ENCODE results near the gene CTDSPL.
"Not testable (repeated sequence)": the region's sequence is repeated elsewhere in the genome, so short reads cannot be mapped to it uniquely, and the experiment has no call there.

The CTDSPL gene, protein sequence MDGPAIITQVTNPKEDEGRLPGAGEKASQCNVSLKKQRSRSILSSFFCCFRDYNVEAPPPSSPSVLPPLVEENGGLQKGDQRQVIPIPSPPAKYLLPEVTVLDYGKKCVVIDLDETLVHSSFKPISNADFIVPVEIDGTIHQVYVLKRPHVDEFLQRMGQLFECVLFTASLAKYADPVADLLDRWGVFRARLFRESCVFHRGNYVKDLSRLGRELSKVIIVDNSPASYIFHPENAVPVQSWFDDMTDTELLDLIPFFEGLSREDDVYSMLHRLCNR

DNA sequence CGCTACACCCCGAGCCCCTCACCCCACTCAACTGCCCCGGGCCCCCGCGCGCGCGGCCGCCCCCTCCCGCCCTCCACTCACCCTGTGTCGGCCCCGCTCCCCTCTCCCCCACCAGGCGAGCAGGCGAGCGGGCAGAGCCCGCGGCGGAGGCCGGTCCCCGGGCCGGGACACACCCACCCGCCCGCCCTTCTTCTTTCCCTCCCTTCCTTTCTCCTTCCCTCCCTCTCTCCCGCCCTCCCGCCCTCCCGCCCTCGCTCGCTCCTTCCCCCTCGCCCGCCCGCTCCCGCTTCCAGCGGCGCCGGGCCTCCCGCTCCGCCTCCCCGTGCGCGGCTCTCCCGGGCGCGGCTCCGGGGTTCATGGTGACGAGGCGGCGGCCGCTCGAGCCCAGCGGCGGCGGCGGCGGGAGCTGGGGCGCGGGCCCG lies at the start of gene CTDSPL:
TSS of gene CTDSPL (plus strand) at position 261 of the 422 bp plus-strand sequence. CDS start 320 bp downstream, outside the sequence.
- in situ Hi-C loops (cut with MboI; ENCODE audit: low sequenced_read_pairs), result no loop called here

DNA sequence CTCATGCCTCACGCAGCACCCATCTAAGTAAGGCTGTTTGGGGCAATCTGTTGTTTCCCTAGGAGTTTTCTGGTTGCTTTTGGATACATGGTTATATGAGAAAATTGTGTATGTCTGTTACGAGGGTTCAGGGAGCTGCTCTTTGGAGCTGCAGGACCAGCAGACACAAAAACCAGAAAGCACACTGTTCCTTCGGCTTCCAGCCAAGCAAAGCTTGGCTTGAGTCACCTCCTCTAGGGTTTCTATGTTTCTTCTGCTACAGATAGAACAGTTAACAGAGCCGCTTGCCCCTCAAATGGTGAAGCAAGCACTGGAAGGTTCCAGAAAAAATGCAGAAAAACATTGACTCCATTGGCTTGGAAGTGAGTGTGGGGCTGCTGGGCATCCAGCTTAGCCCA lies 49.2 kb upstream of the CTDSPL start:
- in situ Hi-C loops (cut with MboI; ENCODE audit: low sequenced_read_pairs), result no loop called here

DNA sequence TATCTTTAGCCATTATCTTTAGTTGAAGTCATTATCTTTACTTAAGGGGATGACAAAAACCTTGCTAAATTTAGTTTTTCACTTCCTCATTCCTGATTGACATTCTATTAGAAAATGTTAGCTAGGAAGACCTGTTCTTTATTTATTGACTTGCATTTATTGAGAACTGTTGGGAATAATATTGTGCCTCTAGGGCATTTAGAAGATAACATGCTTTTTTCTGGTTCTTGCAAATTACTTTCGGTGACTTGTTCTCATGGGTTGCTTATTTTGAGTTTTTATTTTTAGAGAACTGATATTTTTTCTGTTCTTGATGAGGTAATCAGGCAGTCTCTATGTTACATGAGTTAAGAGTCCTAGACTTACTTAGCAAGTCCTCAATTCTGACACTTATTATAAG lies 48.3 kb upstream of the CTDSPL start:
- in situ Hi-C loops (cut with MboI; ENCODE audit: low sequenced_read_pairs), result no loop called here

DNA sequence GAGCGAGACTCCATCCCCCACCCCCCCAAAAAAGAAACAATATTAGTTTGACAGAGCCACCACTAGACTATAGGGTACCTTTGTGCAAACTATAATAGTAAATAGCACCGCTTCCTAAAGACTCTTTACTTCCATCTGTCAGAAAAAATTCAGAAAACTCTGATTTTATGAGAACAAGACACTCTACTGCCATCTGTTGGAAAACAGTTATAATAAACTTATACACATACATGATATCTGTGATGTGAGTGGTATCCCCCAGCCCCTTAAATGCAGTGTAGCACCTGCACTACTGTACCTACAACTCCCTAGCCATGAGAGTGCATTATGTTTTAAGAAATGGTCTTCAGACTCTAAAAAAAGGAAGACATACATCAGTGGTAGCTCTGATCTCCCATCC lies 47.1 kb upstream of the CTDSPL start:
- in situ Hi-C loops (cut with MboI; ENCODE audit: low sequenced_read_pairs), result no loop called here

DNA sequence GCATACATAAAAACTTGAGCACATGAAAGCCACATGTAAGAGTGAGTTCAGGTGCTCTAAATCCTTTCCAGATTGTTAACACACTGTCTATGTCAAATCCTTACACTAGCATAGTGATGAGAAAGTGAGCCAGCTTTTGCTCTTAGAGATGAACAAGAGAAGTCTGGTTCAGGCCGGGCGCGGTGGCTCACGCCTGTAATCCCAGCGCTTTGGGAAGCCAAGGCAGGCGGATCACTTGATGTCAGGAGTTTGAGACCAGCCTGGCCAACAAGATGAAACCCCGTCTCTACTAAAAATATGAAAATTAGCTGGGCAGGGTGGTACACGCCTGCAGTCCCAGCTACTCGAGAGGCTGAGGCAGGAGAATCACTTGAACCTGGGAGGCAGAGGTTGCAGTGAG lies 46.5 kb upstream of the CTDSPL start:
- in situ Hi-C loops (cut with MboI; ENCODE audit: low sequenced_read_pairs), result not testable (repeated sequence)

DNA sequence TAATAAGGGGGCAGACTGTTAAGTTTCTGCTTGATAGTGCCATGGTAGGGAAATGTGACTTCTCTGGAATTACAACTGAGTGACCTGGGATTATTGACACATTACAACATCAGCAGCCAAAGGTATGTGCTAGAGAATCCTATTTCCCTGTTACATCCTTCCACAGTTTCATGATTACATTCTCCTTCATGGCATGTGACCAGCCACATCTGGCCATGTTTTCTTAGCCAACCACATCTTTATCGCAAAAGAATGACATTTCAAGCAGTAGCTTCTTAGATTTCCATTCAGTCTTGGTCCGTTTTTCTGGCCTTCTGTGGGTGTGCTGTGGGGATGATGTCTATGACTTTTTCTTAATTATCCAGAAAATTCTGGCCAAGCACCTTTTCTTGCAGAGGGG lies 45.4 kb upstream of the CTDSPL start:
- in situ Hi-C loops (cut with MboI; ENCODE audit: low sequenced_read_pairs), result no loop called here

DNA sequence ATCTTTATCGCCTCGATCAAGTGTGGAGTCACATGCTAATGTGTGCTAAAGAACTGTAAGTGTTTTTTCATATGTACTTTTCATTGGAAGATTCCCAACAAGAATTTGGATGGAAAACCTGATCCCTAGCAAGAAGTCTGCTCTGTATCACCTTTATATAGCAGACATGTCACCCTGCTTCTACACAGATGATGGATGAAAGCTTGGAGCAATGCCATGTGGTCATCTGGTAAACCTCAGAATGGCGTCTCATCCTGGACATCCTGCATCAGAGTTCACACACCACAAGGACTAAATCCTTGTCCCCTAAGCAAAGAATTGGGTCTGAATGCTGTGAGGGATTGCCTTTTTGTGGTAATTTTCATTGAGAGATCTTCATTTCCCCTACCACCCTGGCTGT lies 42.1 kb upstream of the CTDSPL start:
- in situ Hi-C loops (cut with MboI; ENCODE audit: low sequenced_read_pairs), result no loop called here

DNA sequence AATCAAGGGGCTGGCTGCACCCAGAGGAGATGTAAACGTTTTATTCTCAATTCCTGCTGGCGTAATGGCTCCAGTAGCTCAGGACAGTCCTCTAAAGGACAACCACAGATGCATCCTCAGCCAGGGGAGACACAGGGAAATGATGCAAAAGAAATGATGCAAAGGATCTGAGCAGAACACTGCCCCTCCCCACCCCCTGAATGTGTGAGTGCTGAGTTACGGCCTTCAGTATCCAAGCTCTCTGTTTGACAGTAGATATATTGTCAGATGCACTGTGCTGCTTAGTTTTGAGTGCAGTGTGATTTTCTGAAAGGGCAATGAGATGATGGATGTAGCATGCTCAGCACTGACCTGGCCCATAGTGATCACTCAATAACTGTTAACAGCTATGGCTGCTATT lies 41.4 kb upstream of the CTDSPL start:
- in situ Hi-C loops (cut with MboI; ENCODE audit: low sequenced_read_pairs), result no loop called here

DNA sequence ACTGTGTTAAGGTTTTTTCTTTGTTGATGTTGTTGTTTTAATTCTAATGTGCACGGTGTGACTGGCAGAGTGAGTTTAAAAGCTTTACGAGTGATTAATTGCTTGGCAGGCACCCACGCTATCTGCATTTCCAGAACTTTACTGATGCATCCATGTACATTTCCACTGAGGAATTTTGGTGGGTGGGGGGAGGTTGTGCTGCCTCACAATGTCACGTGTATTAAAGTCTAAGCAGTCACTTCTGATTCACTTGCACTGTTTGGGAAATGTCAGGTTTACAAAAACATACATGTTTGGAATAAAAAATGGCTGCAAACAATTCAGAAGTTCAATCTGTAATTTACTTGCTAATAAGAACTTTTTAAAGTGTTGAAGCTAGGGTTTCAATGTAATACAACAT lies 38.5 kb upstream of the CTDSPL start:
- in situ Hi-C loops (cut with MboI; ENCODE audit: low sequenced_read_pairs), result no loop called here

DNA sequence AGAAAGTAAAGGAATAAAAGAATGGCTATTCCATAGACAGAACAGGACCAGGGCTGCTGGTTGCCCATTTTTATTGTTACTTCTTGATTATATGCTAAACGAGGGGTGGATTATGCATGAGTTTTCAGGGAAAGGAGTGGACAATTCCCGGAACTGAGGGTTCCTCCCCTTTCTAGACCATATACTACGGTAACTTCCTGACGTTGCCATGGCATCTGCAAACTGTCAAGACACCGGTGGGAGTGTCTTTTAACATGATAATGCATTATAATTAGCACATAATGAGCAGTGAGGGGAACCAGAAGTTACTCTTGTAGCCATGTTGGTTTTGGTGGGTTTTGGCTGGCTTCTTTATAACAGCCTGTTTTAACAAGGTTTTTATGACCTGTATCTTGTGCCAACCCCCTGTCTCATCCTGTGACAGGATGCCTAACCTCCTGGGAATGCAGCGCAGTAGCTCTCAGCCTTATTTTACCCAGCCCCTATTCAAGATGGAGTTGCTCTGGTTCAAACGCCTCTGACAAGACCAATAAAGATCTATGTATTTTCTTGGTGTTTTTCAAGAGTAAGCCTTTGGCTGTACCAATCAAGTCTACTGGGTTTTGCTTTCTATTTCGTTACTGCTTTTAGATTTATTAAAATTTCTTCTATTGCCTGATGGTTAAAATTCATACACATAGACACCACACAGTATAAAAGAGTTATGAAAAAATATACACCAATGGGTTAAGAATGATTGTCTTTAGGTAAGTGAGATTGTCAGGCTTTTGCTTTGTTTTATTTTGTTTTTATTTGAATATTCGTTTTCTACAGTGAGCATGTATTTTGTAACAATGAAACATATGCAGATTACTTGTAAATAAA lies 37.4 kb upstream of the CTDSPL start:
- in situ Hi-C loops (cut with MboI; ENCODE audit: low sequenced_read_pairs), result no loop called here

DNA sequence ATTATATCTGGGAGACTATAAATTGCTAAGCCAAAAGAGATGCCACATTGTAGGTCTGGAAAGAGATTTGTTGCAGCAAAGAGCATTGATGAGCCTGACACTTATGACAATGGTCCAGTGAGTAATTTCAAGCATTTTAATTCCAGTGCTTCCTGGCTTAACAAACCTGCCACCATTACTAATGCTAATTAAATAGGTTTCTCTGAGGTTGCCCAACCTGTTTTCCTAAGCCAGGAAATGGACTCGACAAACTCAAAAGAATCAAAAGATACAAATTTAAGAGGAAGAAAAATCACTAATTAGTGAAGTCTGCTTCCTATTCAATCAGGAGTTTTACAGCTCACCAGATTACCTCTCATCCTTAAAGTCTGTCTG lies 36.7 kb upstream of the CTDSPL start:
- in situ Hi-C loops (cut with MboI; ENCODE audit: low sequenced_read_pairs), result no loop called here

DNA sequence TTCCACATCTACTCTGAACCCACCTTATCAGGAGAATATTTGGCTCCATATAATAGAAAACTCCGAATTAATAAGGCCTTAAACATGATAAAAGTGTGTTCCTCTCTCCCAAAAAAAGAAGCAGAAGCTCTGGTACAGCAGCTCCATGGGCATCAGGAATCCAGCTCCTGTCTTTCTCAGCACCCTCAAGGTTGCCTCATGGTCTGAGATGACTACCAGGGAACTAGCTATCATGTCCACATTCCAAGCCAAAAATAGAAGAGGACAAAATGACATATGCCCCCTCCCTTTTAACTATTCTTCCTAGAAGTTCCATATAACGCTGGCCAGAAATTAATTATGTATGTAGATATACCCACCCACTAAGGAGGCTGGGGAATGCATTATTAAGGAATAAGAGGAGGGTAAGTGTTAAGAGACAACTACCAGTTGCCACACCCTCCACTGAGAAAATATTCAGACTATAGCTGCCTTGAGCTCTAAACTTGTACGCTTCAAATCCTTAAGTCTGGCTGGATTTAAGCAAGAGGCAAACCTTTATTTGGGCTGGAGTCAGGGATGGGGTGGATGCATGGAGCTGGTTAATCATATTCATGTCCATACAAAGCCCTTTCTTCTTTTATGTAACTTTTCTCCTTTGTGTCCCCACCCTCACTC lies 35.8 kb upstream of the CTDSPL start:
- in situ Hi-C loops (cut with MboI; ENCODE audit: low sequenced_read_pairs), result no loop called here

DNA sequence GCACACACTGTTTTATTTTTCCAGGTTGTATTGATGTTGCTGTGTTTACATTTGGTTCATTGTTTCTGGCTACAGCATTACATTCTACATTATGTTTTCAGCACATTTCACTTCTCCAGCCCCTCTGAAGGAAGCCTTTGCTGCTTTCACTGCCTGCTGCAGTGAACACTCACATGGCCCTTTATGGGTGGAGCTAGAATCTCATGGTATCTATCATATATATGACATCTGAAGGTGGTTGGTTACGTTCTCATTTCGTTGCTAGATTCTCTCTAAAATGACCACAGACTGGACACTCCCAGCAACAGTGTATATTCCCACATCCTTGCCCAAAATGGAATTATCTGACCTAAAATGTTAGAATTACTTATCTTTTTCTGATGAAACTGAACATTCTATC lies 35.2 kb upstream of the CTDSPL start:
- in situ Hi-C loops (cut with MboI; ENCODE audit: low sequenced_read_pairs), result no loop called here

DNA sequence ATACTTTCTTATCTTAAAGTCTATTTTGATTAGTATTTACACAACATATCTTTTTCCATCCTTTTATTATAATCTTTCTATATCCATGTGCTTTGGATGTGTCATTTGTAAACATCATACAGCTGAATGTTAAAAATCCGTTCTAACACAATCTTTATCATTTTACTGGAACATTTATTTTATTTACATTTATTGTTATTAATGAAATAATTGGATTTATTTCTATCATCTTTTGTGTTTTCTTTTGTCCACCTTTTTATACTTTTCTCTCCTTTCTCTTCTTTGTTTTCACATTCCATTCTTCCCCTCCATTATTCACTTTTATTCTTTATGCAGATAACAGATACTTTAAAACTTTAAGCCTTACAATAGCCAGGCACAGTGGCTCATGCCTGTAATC lies 34.7 kb upstream of the CTDSPL start:
- in situ Hi-C loops (cut with MboI; ENCODE audit: low sequenced_read_pairs), result no loop called here

DNA sequence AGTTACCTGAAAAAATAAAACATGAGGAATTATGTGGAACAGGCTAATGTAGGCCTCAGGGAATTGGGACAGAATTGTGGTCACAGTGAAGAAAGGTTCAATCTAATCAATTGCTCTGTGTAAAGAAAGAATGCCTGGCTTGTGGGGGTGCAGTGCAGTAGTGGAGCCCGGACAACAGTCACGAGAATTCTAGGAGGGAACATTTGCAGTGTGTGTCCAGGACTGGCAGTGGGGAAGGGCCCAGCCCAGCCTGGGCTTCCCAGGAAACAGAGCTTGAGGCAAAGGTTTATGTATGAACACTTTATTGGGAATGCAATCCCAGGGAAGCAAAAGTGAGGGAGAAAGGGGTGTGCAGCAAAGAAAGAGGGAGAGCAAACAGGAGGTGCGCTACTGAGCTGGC lies 29.2 kb upstream of the CTDSPL start:
- in situ Hi-C loops (cut with MboI; ENCODE audit: low sequenced_read_pairs), result no loop called here

DNA sequence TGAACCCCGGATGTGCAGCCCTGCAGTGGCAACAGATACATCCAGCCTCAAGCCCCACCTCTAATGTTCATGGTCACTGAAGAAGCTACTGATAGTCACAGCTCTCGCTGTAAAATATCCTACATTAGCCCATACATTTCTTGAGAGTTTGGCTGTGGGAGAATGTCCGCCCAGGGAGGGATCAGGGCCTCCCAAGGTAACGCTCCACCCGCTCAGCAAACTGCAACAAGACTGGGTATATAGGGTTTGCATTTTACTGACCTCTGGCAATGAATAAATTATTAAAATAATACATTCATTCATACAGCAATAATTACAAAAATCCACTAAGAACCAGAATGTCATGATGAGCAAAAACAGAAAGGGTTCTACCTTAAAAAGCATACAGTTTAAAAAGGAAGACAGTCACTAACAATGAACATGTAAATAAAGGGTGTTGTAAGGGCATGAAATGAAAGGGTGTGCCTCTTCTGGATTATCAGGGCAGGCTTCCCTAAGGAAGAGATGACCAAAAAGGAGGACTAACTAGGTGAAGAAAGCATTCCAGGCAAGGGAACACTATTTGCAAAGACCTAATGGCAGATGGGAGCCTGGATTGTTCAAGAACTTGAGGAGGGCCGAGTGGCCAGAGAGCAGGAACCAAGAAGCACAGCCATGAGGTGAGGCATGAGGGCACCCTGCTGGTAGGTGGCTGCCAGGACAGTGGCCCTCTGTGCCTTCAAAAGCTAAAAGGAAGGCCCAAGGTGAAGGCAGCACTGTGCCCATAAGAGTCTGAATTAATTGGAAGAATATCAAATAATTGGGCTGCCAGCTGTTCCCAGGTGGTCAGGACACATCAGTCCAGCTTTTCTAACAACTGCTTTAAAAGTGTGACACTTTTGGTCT lies 28.1 kb upstream of the CTDSPL start:
- in situ Hi-C loops (cut with MboI; ENCODE audit: low sequenced_read_pairs), result no loop called here

DNA sequence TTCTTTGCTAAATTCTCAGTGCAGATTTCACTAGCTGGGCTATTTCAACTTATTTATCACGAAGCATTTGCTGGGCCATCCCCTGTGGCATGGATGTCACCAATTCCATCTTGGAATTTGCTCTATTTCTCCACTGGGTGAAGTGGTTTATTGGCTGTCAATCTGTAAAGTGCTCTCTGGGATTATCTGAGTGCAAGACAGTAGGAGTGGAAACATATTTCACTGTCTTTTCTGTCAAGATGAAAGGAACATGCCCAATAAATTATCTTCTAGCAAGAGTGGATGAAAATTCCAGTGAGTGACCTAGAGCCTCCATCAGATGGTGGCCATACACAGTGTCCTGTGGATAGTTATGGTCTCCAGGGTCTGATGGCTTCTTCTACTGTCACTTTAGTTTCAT lies 25.1 kb upstream of the CTDSPL start:
- in situ Hi-C loops (cut with MboI; ENCODE audit: low sequenced_read_pairs), result no loop called here

DNA sequence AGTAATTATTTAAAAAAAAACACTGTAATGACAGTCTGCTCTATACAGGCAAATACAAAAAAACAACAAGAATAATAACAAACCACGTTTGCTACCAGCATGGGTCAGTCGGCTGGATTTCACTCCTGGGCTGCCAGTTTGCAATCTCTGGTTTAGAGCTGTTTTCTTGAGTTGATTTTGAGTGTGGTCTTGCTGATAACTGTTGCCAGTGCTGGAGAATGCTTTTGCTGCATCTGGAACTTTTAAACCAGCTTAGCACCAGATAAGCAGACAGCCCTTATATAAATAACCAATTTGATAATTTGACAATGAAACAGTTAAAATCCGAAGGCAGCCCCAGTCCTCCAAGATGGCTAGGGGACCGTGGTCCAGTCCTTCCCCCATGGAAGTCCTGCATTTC lies 14.0 kb upstream of the CTDSPL start:
- in situ Hi-C loops (cut with MboI; ENCODE audit: low sequenced_read_pairs), result no loop called here

DNA sequence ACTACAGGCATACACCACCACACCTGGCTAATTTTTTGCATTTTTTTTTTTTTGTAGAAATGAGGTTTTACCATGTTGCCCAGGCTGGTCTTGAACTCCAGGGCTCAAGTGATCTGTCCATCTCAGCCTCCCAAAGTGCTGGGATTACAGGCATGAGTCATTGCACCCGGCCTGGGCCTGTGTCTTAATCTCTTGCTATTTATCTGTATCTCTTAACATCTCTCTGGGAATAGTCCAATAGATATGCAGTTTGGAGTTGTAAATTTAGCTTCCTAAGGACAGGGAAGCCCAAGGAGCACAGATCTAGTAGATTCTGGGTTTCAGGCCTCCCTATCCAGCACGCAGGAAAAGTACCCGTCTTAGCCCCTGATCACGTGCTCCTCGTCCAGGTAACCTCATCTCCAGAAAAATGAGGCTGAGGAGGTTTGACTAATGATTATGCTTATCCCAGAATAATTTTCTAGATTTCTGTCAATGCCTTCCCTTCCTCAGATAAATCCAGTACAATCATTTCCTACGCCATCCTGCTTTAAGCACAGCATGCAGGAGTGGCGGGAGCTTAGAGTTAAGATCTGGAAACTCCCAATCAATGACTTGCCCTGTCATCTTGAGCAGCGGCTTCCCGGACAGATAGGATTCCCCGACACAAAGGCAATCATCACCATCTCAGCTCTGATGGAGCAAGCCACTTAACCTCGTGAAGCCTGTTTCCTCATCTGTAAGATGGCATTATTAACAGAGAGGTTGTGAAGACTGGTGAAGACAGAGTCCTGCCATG lies 12.3 kb upstream of the CTDSPL start:
- in situ Hi-C loops (cut with MboI; ENCODE audit: low sequenced_read_pairs), result no loop called here

DNA sequence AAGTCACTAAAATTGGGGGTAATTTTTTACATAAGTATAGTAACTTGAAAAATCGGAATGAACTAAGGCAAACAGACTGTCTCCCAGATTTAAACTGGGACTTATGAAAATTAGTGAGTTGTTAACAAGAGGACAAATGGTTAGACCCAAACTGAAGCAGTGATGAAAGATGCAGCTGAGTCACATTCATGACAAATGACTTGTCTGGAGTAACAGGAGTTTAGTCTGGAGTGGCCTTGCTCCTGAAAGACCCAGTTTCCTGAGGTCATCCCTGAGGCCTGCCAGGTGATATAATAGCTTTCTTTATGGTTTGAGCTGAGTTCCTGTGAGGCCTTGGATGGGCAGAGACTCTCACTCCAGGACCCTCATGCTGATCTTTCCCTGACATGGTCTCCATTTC lies 9.6 kb upstream of the CTDSPL start:
- in situ Hi-C loops (cut with MboI; ENCODE audit: low sequenced_read_pairs), result loop anchor here (10.0 kb wide), 1 partner anchor 113 kb away; no protein-coding TSS in a partner anchor
